Head of caudate nucleus (tissue), 42 donors: Measurements from ENCODE around the gene ANXA1.
"Not testable (repeated sequence)": the region's sequence is repeated elsewhere in the genome, so short reads cannot be mapped to it uniquely, and the experiment has no call there.

Source experiments
- DNase-seq, 42 donors: peaks; one replicate each; pipeline versions ENCODE4 v3.0.0 to v3.0.0-alpha.2; 2020 to 2021; ENCODE audit warnings: mixed read lengths in 7 of 42
- intact Hi-C: fragments of 100-400 bp; cut with DNase I; formaldehyde crosslinking; loops from one replicate; pipeline ENCODE4 v1.15.0; 2022

The ANXA1 gene

GRCh38 chr9:73160868-73161267 lies 9.2 kb downstream of the ANXA1 start:
- intact Hi-C loops: no loop called here
- DNase-seq: no peak

GRCh38 chr9:73162987-73163768 lies 11.5 kb downstream of the ANXA1 start:
- intact Hi-C loops: no loop called here
- DNase-seq: no peak

GRCh38 chr9:73165911-73166310 lies 14.2 kb downstream of the ANXA1 start:
- no peak for DNase-seq
- intact Hi-C loops: no loop called here

- no peak for DNase-seq
- intact Hi-C loops: no loop called here
Observed at GRCh38 chr9:73166468-73166867, 14.8 kb downstream of the ANXA1 start.

- no peak for DNase-seq
- intact Hi-C loops: no loop called here
Observed at GRCh38 chr9:73167614-73168013, 15.9 kb downstream of the ANXA1 start.

- DNase-seq: no peak
Observed at GRCh38 chr9:73168298-73168934, 16.8 kb downstream of the ANXA1 start.

GRCh38 chr9:73170185-73170957 lies 18.7 kb downstream of the ANXA1 start:
- no peak for DNase-seq
- intact Hi-C loops: no loop called here

More at GRCh38 chr9:73168298-73168934, 16.8 kb downstream of the ANXA1 start:
- intact Hi-C loops: no loop called here

GRCh38 chr9:73172901-73173215 lies 21.2 kb downstream of the ANXA1 start:
- DNase-seq: no peak
- intact Hi-C loops: no loop called here

- intact Hi-C loops: no loop called here
- no peak for DNase-seq
Observed at GRCh38 chr9:73173557-73174329, 22.1 kb downstream of the ANXA1 start.

GRCh38 chr9:73174330-73174980 lies 22.8 kb downstream of the ANXA1 start:
- intact Hi-C loops: no loop called here
- DNase-seq: no peak

- intact Hi-C loops: no loop called here
- no peak for DNase-seq
Observed at GRCh38 chr9:73176450-73176875, 24.8 kb downstream of the ANXA1 start.

GRCh38 chr9:73178044-73178443 lies 26.4 kb downstream of the ANXA1 start:
- intact Hi-C loops: no loop called here
- no peak for DNase-seq

- no peak for DNase-seq
- intact Hi-C loops: no loop called here
Observed at GRCh38 chr9:73179589-73179988, 27.9 kb downstream of the ANXA1 start.

GRCh38 chr9:73180403-73180802 lies 28.7 kb downstream of the ANXA1 start:
- intact Hi-C loops: no loop called here
- no peak for DNase-seq

- intact Hi-C loops: no loop called here
- DNase-seq: no peak
Observed at GRCh38 chr9:73182928-73183327, 31.3 kb downstream of the ANXA1 start.

GRCh38 chr9:73183428-73183827 lies 31.8 kb downstream of the ANXA1 start:
- DNase-seq: no peak
- intact Hi-C loops: no loop called here

- intact Hi-C loops: loop anchor here (2.0 kb wide), 1 partner anchor 77 kb away; no protein-coding TSS in a partner anchor
Observed at GRCh38 chr9:73183917-73184861, 32.5 kb downstream of the ANXA1 start.

GRCh38 chr9:73191109-73191508 lies 39.4 kb downstream of the ANXA1 start:
- intact Hi-C loops, DNase-seq: not testable (repeated sequence)

More at GRCh38 chr9:73183917-73184861, 32.5 kb downstream of the ANXA1 start:
- no peak for DNase-seq
